Epithelial cell of prostate (primary cell): ENCODE measurements around the gene RALGPS1.
"Not testable (repeated sequence)": the region's sequence is repeated elsewhere in the genome, so short reads cannot be mapped to it uniquely, and the experiment has no call there.

Source experiments
- DNase-seq: peaks from one replicate; pipeline ENCODE4 v3.0.0-alpha.2; 2011; ENCODE audit warnings: low read depth, low spot score
- H3K27ac ChIP-seq: fragments of 450-650 bp; 2 replicates; pipeline ENCODE4 v1.5.1; 2017; ENCODE audit warnings: mild to moderate bottlenecking

The RALGPS1 gene

DNA sequence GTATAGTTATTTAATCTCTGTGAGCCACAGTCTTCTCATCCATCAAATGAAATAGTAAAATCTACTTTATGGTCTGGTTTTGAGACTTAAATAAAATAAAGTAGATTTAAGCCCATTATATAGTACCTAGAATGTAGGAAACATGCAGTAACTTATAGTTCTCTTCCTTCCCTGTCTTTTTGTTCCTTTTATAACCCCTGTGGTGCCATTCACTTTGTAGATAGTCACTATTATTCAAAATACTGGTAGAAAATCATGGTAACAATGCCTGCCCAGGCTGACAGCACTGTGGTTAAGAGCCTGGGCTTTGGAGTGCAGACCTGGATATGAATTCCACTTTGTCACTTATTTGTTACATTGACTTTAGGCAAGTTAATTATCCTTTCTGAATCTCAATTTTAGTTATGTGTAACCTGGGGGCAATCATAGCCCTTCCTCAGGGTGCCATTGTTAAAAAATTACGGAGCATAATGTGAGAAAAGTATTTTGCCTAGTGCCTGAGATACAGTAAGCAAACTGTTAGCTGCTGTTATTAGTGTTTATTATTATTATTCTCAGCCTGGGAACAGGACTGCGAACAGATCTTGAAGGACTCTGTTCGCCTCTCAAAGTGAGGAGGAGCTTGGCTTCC lies 100.4 kb downstream of the RALGPS1 start:
- H3K27ac ChIP-seq: no peak overlapping the region
- no peak for DNase-seq

DNA sequence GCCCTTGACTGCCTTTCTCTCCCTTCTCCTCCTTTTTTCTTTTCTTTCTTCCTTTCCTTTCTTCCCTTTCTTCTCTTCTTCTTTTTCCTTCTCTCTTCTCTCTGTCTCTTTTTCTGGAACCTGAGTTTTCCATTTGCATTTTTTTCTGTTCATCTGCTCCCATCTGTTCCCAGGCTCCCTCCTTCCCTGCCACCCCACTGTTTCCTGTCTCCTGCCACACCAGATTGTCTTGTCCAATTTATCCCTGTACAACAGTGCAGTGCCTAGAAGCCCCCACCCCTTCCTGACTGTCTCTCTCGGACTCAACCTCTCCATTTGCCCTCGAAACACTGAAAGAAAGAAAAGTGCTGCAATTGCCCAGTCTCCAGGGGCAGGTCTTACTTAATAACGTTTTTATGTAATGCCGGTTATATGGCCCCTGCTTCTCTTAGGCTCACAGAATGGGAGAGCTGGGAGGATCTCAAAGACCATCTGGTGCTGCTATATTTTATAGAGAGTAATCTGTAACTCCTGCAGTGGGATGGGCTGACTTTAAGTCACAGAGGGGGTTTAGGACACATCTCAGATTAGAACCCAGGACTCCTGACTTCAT lies 101.4 kb downstream of the RALGPS1 start:
- H3K27ac ChIP-seq: no peak overlapping the region
- DNase-seq: no peak

DNA sequence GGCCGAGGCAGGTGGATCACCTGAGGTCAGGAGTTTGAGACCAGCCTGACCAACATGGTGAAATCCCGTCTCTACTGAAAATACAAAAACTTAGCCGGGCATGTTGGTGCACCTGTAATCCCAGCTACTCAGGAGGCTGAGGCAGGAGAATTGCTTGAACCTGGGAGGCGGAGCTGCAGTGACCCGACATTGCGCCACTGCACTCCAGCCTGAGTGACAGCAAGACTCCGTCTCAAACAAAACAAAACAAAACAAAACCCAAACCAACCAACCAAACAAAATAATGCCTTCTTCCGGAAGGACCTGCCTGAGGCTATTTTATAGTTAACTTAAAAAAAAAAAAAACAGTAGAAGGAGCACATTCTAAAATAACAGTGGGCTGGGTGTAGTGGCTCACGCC lies 103.4 kb downstream of the RALGPS1 start:
- not testable (repeated sequence) for H3K27ac ChIP-seq, DNase-seq

DNA sequence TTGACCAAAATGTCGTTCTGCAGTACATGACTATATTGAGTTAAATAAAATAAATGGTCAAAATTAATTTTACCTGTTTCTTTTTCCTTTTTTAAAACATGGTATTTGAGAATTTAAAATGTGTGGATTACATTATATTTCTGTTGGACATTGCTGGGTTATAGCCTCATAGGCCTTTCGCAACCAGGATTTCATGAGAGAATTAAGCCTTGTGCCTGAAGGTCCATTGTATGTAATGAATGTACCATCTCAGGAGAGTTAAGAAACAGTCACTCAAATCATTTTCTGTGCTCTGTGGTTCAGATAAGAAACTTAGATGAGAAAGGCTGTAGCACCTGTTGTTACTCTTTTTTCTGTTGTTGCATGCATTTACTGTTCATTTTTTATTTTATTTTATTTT lies 104.4 kb downstream of the RALGPS1 start:
- DNase-seq: no peak
- H3K27ac ChIP-seq: no peak overlapping the region

DNA sequence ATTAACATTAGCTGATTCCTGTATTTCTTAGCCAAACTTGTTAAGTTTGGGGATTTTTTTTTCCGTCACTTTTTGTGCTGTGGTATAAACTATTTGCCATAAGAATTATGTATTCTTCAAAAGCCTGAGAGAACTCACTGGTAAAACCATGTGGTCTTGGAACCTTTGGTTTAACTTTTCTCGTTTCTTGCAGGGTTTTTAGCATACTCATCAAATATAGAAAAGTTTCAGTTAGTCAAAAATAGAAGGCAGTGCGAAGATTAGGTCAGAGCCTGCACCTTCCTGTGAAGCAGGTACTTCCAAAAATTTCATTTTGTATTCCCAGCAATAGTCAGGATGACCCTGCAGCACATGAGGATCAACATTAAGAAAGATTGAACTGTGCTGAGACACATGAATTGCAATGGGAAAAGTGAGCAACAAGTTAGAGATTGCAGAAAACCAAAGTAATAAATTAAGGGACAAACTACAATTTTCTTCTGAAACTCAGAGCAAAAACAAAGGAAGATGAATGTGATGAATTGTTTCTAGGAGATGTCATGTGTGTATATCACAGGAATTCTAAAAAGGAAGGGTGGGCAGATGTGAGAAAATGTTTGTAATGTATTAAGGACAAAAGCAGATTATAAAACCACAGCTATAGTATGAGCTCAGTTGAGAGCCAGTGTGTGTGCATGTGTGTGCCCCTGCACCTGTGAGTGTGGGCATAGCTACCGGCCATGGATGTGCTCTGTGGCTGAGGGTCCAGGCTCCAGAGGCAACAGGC lies 105.6 kb downstream of the RALGPS1 start:
- no peak for DNase-seq
- H3K27ac ChIP-seq: no peak overlapping the region

DNA sequence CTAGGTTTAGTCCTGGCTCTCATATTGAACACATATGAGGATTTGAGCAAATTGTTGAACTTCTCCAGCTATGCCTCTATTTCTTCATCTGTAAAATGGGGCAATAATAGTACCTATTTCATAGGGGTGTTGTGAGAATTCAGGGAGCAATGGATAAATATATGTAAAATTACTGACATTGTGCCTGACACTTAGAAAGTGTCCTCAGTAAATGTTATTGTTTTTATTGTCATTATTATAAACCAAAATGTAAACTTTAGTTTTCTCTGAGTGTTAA lies 106.2 kb downstream of the RALGPS1 start:
- no peak overlapping the region for H3K27ac ChIP-seq
- no peak for DNase-seq

DNA sequence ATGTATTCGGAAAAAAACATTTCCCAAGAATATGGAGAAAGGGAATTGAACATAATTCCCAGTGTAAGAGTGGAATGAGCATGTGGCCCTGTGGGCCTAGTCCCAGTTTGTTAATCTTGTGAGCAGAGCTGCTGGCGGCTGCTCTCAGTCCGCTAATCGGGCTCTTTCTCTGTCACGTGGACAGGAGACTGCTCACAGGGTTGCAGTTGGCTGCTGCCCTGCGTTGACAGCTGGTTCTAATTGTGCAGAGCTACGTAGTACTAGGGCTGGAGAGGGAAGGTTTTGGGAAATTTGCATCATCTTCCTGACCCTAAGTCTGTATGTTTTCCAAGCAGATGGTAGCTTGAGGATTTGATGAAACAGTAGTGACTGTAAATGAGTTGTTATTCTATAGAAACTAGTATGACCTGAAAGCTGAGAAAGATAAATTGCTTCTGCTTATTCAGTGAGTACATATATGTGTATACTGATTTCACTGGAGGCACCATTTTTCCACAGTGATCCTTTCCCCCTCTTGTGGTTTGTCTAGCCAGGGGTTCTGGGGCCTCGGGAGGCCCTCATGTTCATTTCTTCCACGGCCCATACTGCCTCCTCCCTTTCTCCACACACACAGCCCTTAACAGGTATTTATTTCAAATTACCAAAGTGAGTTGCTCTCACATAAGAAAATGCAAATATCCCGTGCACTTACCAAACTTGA lies 107.2 kb downstream of the RALGPS1 start:
- no peak overlapping the region for H3K27ac ChIP-seq
- no peak for DNase-seq

DNA sequence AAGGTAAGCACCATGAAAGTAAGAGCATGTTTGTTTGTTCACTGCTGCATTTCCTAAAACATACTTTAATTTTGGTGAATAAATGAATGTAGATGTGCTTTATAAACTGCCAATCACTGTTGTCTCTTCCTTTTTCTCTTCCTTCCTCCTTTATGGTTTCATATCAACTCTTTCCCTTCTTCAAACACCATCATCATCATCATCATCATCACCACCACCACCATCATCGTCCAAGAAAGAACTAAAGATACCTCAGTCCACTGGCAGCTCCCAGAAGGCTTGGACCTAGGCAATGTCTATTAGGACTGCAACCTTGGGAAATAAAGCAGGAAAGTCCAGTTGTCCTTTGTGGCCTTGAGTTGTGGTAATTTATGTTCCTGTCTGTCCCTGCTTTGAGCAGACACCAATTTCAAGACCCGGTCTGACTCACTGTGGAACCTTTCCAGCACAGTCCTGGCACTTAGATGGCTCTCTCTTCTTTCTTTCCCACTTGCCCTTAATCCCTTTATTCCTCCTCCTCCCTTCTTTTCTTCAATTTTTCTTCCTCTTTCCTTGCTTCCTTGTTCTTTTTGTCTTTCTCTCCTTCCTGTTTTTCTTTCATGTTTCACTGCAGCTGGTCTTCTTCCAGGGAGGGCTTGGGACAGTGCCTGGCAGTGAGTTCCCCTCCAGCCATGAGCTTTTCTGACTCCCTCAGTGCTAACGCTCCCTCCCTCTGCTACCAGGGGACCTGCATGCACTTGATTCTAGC lies 108.5 kb downstream of the RALGPS1 start:
- no peak for DNase-seq
- peak overlapping the region; percentile 57 for H3K27ac ChIP-seq

DNA sequence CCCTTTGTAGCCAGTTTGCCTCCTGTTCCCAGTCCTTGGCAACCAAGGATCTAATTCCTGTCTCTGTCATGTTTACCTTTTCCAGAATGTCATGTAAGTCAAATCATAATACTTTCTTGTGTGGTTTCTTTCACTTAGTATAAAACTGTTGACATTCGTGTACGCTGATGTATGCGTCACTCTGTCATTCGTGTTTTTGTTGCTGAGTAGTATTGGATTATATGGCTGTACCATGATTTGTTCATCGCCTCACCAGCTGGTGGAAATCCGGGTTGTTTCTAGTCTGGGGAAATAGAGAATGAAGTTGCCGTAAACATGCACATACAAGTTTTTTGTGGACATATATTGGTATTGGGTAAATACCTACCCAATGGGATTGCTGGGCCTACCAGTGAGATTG lies 110.5 kb downstream of the RALGPS1 start:
- no peak for DNase-seq
- H3K27ac ChIP-seq: no peak overlapping the region

DNA sequence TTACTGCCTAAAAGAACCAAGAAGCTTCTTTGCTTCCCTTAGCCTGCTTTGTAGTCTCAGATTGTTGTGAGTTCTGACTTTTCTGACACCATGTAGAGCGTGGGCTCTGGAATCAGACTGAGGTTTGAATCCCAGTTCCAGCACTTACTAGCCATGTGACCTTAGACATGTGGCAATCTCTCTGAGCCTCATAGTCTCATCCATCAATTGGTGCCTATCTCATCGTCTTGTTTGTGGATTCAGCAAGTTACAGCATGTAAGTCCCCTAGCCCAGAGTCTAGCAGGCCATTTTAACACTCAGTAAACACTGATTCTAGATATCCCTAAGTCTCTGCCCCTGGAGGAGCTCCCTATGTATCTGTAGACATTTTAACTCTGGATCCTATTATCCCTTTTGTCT lies 113.1 kb downstream of the RALGPS1 start:
- peak; percentile 18 for DNase-seq
- H3K27ac ChIP-seq: no peak overlapping the region

DNA sequence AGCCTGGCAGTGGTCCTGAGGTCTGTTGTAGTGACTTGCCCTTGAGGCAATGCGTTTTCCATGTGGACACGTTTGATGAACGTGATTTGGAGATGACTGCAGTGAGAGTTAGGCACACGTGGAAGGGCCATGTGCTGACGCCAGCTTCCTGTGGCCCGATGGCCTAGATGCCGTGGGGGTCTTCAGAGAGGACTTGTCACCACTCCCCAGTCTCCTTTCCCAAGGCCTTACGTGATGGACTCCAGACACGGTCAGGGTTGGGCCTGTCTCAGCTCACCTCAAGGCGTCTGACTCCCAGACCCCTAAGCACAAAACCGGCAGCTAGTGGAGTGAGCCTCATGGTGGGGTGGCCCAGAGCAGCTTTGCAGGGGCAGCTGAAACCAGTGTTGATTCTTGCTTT lies 115.0 kb downstream of the RALGPS1 start:
- no peak for DNase-seq
- no peak overlapping the region for H3K27ac ChIP-seq

DNA sequence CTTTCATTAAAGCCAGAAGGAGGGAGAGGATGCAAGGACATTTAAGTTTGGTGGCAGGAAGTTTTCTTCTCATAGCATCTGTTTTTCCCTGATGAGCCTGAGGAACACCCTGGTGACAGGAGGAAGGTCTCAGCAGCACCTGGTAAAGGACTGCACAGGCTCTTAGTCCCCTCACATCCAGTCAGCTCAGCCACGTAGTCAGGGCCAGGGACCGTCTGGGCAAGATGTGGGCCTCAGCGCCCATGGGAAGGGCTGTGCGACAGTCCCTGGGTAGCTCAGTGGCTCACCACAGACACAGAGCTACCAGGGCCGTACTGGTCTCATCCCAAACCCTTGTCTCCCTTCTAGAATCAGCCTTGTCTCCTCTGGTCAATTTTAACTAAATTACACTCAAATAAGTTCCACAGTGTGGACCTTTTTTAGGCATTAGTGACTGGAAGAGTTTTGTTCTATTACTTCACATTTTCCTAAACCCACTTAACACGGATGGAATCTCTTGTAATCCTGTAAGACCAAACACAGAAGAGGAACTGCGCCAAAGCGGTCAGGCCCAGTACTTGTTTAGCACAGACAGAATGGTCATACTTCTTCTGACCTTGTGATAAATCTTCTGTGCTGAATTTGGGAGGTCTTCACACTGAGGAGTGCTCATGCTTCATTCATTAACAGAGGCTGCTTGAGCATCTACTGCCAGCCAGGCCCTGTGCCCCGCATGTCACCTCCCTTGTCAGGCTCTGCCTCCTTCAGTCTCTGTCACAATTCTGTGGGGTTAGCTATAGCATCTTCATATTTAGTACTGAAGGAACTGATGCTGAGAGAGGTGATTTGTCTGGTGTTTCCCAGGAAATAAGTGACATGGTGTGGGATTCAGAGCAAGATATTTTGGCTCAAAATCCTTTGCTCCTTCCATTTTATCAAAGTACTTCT lies 116.5 kb downstream of the RALGPS1 start:
- H3K27ac ChIP-seq: no peak overlapping the region
- DNase-seq: no peak

DNA sequence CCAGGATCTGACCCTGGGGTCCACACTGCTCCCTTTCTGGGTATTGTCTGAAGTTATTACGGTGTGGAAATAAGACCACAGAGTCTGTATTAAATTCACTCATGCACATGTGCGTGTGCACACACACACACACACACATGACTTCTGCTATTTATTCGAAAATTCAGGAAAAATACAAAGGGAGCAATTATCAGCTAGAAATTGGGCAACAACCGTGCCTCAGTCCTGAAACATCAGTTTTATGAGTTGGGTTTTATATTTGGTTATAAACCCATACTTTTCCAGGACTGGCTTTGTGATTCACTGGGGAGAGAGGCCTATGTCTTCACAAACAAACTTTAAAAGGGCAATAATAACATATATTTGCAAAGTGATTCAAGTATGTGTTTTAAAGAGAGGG lies 117.7 kb downstream of the RALGPS1 start:
- no peak overlapping the region for H3K27ac ChIP-seq
- DNase-seq: no peak

DNA sequence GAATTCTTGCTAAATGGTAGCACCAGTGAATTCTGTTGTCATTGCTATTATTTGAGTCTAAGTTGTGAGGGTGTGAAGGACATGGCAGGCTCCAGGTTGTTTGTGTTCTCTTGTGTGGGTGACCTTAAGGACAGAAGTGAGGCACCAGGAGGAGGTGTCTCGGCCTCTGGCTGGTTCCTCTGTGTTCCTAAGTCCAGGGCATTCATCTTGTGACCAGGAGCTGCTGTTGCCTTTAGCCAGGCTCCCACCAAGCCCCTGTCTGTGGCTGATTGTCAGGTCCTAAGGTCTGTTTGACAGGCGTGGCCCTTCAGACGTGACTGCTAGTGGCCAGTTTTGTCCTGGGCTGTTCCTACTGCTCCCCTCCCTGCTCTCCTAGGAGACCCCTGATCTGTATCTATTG lies 118.5 kb downstream of the RALGPS1 start:
- no peak overlapping the region for H3K27ac ChIP-seq
- no peak for DNase-seq

DNA sequence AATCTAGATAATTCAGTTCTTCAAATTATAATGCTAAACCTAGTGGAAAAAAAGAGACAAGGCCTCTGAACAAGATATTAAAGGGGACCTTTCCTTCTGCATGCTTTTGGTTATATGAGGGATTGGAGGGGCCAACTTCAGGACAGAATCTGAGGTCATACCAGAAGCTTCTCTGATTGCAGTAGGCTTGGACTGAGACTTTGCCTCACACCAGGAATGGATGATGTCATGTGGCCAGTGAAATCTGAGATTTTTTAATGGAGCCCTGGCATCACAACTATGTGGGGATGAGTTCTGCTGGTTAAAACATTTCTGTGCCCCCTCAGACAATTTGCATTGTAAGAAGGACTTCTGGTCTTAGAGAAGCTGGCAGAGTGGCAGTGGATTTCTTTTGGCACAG lies 119.2 kb downstream of the RALGPS1 start:
- H3K27ac ChIP-seq: no peak overlapping the region
- no peak for DNase-seq

DNA sequence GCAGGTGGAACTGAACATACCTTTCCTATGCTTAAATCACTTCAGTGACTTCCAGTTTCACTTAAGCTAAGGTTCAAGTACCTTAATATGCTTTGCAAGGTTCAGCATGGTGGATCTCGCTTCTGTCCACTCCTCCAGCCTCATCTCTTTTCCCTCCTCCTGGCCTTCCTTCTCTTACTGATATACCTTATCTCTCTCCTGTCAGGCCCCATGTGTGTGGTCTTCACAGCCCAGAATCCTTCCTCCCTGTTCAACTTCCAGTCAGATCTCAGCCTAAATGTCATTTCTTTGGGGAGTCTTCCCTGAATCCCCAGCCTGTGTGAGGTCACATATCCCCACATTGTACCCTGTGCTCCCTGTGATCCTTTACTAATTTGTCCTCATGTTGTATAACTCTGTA lies 120.1 kb downstream of the RALGPS1 start:
- no peak overlapping the region for H3K27ac ChIP-seq
- DNase-seq: no peak

DNA sequence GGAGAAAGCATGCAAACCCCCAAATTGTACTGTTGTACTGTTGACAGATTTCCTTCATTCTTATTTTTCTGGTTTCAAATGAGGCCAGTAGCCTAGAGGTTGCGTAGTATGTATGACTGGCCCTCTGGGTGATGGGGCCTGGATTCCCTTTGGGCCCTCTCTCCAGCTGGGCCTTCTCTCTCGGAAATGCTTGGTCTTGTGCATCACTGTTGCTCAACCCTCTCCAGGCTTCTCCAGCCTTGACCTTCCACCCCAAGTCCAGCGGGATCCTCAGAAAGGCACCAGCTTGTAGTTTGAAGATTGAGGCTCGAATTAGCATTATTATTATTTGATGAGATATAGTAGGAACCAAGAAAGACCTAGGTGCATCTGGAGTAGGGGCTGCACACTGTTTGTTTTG lies 120.8 kb downstream of the RALGPS1 start:
- no peak overlapping the region for H3K27ac ChIP-seq
- no peak for DNase-seq

DNA sequence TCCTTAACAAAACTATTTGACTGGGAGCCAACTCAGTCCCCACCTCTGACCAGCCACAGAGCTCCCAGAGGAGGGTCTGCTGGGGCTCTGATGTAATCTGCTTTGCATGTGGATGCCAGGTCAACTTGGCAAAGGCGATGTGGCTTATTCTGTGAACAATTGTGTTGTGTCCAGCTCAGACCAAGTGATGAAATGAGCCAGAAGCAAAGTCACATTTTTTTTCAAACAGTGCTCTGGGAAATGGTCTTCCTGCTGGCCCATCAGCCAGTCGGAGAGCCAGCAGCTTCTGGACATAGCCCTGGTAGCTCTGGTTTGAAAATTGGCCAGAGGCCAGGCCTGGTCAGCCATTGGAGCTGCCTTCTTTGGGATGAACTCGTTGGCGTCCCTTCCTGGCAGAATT lies 121.4 kb downstream of the RALGPS1 start:
- DNase-seq: no peak
- no peak overlapping the region for H3K27ac ChIP-seq

DNA sequence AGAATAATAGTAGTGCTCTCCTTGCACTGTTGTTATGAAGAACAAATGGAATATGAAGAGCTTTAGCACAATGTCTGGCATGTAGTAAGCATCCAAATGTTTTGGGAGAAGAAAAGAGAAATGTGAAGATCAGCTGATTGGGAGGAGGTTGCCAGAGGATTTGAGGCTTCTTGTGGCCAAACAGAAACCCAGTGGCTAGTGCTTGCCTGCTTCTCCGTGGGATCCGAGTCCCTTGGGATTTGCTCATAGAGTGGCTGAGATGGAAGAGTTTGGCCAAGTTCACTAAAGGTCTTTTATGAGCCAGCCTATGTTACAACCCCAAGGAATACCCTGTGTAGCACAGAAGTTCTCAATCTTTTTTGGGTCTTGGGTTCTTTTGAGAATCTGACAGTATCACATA lies 121.9 kb downstream of the RALGPS1 start:
- no peak for DNase-seq
- H3K27ac ChIP-seq: no peak overlapping the region

DNA sequence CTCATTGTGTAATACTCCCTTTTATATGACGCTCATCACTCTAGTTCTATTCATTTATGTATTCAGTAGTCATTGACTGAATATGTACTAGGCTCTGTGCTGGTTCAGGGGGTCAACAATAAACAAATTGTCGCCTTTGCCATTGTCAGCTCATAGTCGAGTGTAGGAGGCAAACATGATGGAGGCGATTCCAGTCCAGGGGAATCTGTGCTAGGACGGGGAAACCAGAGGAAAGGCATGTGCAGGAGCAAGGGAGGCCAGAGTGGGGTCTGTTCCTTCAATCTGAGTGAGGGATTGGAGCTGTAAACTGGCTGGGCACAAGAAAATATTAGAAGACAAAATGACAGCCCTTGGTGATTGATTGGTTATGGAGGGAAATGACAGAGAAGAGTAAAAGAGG lies 123.9 kb downstream of the RALGPS1 start:
- H3K27ac ChIP-seq: no peak overlapping the region
- no peak for DNase-seq
